ENCODE data around the gene HENMT1. TPM values are rescaled to one million over a fixed set of nuclear protein-coding genes. Genes with fewer than 3 reads are reported as not detected.
"Not testable (repeated sequence)": the region's sequence is repeated elsewhere in the genome, so short reads cannot be mapped to it uniquely, and the experiment has no call there.

The HENMT1 gene
- total RNA-seq, 1 donor from 2014 or later = 0.98 TPM

- no peaks in the 10 kb centered on the region for H3K27me3 ChIP-seq
- peaks cover 12% of the 10 kb centered on the region for H3K4me1 ChIP-seq
- no peak overlapping the region for H3K27ac ChIP-seq
- no peak for DNase-seq (ENCODE audit: extremely low spot score in 2 of 2)
- no peak for TF ChIP-seq POLR2A (IDR thresholded peaks at IDR 0.05)
- no peak for TF ChIP-seq POLR2AphosphoS5 (IDR thresholded peaks at IDR 0.05; ENCODE audit: insufficient read depth in 1 of 2, low read depth in 1 of 2)
- TF ChIP-seq, protein P1, sequence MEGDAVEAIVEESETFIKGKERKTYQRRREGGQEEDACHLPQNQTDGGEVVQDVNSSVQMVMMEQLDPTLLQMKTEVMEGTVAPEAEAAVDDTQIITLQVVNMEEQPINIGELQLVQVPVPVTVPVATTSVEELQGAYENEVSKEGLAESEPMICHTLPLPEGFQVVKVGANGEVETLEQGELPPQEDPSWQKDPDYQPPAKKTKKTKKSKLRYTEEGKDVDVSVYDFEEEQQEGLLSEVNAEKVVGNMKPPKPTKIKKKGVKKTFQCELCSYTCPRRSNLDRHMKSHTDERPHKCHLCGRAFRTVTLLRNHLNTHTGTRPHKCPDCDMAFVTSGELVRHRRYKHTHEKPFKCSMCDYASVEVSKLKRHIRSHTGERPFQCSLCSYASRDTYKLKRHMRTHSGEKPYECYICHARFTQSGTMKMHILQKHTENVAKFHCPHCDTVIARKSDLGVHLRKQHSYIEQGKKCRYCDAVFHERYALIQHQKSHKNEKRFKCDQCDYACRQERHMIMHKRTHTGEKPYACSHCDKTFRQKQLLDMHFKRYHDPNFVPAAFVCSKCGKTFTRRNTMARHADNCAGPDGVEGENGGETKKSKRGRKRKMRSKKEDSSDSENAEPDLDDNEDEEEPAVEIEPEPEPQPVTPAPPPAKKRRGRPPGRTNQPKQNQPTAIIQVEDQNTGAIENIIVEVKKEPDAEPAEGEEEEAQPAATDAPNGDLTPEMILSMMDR (IDR thresholded peaks at IDR 0.05) = no peak
- H3K36me3 ChIP-seq = peaks cover 4 to 26% of the 10 kb centered on the region in 2 donors
- no peaks in the 10 kb centered on the region for H3K9me3 ChIP-seq
- intact Hi-C loops (cut with DNase I) = no loop called here
- no peak overlapping the region for H3K4me3 ChIP-seq
Measured at GRCh38 chr1:108703939-108704338, 43.0 kb upstream of the HENMT1 start.

DNA sequence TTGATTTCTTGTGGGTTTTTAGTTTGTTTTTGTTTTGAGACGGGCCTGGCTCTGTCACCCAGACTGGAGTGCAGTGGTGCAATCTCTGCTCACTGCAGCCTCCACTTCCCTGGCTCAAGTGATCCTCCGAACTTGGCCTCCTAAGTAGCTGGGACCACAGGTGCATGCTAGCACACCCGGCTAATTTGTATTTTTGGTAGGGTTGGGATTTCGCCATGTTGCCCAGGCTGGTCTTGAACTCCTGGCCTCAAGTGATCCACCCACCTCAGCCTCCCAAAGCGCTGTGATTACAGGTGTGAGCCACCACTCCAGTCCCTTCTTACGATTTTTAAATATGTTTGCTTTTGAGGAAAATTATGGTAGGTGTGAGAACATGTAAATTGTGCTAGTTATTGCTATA, 41.2 kb upstream of the HENMT1 start:
- DNase-seq (ENCODE audit: extremely low spot score in 2 of 2); H3K9me3 ChIP-seq; H3K27ac ChIP-seq; H3K4me3 ChIP-seq; intact Hi-C loops (cut with DNase I); H3K27me3 ChIP-seq: not testable (repeated sequence)
- Histone ChIP-seq H3K4me1 (peaks cover 12% of the 10 kb centered on the region), H3K36me3 (peaks cover 4 to 40% of the 10 kb centered on the region in 2 donors)

DNA sequence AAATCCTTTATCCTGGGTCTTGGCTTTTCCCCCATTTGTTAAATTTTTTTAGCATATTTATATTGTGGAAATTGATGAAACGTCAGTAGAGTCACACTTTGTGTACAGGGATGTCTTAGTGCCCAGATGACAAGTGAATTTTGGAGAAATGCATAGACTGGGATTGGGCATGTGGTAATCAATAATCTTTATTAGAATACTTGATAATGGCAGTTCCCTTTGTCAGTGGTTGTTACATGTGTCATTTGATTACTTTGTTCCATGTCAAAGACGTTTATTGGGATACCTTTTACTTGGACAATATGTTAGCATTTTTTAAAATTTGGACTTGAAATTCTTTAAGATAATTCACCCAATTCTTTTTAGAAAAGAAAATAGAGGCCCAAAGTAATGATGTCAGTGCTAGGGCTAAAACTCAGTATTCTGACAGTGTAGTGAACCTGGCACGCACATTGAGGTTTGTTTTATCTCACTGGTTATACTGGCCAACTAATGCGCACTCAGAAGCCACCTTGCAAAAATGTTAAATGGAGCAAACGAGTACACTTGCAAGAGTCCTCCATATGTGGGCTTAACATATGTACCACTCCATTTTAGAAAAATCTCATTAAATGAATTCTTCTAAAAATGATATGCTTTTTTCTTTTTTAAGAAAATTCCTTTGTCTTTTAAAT, 40.4 kb upstream of the HENMT1 start:
- TF ChIP-seq, protein P1 (IDR thresholded peaks at IDR 0.05) = no peak
- DNase-seq (ENCODE audit: extremely low spot score in 2 of 2) = no peak
- no peaks in the 10 kb centered on the region for H3K9me3 ChIP-seq
- H3K27ac ChIP-seq = no peak overlapping the region
- H3K36me3 ChIP-seq = peaks cover 4 to 47% of the 10 kb centered on the region in 2 donors
- no peak overlapping the region for H3K4me3 ChIP-seq
- intact Hi-C loops (cut with DNase I) = no loop called here
- peaks cover 12% of the 10 kb centered on the region for H3K4me1 ChIP-seq
- H3K27me3 ChIP-seq = no peaks in the 10 kb centered on the region

DNA sequence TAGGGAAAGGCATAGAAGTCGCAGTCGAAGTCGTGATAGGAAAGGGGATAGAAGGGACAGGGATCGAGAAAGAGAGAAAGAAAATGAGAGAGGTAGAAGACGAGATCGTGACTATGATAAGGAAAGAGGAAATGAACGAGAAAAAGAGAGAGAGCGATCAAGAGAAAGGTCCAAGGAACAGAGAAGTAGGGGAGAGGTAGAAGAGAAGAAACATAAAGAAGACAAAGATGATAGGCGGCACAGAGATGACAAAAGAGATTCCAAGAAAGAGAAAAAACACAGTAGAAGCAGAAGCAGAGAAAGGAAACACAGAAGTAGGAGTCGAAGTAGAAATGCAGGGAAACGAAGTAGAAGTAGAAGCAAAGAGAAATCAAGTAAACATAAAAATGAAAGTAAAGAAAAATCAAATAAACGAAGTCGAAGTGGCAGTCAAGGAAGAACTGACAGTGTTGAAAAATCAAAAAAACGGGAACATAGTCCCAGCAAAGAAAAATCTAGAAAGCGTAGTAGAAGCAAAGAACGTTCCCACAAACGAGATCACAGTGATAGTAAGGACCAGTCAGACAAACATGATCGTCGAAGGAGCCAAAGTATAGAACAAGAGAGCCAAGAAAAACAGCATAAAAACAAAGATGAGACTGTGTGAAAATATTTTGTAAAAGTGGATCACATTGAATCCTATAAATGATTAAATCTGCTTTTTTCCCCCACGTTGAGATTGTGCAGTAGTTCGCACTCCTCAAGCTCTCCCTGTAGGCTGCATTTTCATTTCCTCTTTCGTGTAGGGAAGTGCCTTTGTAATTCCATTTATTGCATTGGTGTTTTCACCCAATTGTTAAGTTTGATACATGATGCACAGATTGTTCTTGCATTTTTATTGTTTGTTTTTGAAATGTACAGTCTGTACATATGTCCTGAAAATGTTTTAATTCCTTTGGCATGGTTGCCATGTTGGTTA, 38.8 kb upstream of the HENMT1 start:
- Histone ChIP-seq H3K9me3 (no peaks in the 10 kb centered on the region), H3K27ac (no peak overlapping the region)
- intact Hi-C loops (cut with DNase I) = no loop called here

DNA sequence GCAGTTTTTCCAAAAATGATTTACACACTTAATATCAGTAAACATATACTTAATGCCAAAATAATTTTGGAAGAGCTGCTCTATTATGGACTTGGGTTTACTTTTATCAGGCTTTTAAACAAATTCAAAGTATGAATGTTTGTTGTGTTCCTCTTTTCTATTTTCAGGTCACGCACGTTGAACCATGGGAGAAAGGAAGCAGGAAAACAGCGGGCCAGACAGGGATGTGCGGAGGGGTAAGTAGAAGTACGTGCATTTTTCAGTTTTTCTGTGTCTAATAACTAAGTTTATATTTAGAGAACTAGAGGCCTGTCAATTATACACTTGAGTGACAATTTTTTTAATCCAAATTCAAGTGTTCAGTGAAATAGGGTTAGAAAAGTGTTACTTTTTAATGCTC, 34.6 kb upstream of the HENMT1 start:
- peaks cover 39% of the 10 kb centered on the region for H3K4me1 ChIP-seq

More for the DNA sequence above, 38.8 kb upstream of the HENMT1 start:
- TF ChIP-seq, protein P1 (IDR thresholded peaks at IDR 0.05) = no peak
- TF ChIP-seq POLR2AphosphoS5 (IDR thresholded peaks at IDR 0.05; ENCODE audit: insufficient read depth in 1 of 2, low read depth in 1 of 2) = no peak
- no peak for TF ChIP-seq POLR2A (IDR thresholded peaks at IDR 0.05)
- no peaks in the 10 kb centered on the region for H3K27me3 ChIP-seq
- peaks cover 4 to 55% of the 10 kb centered on the region in 2 donors for H3K36me3 ChIP-seq
- peaks cover 21% of the 10 kb centered on the region for H3K4me1 ChIP-seq
- H3K4me3 ChIP-seq = no peak overlapping the region
- DNase-seq (ENCODE audit: extremely low spot score in 2 of 2) = no peak

More for the DNA sequence above, 34.6 kb upstream of the HENMT1 start:
- Histone ChIP-seq H3K27me3 (no peaks in the 10 kb centered on the region), H3K27ac (no peak overlapping the region), H3K4me3 (no peak overlapping the region), H3K36me3 (peaks cover 4 to 45% of the 10 kb centered on the region in 2 donors), H3K9me3 (no peaks in the 10 kb centered on the region)
- TF ChIP-seq, protein P1 (IDR thresholded peaks at IDR 0.05) = no peak
- no peak for TF ChIP-seq POLR2AphosphoS5 (IDR thresholded peaks at IDR 0.05; ENCODE audit: insufficient read depth in 1 of 2, low read depth in 1 of 2)
- no peak for TF ChIP-seq POLR2A (IDR thresholded peaks at IDR 0.05)
- no peak for DNase-seq (ENCODE audit: extremely low spot score in 2 of 2)
- intact Hi-C loops (cut with DNase I) = no loop called here

Measured in vagina (tissue), 2 donors.